GM08714 (cell line): ENCODE measurements around the gene PERCC1.
A peak's percentile ranks its signal among the peaks of the same experiment; 100 is the strongest.
"Not testable (repeated sequence)": the region's sequence is repeated elsewhere in the genome, so short reads cannot be mapped to it uniquely, and the experiment has no call there.

Source experiments
- H3K4me3 ChIP-seq: fragments of 200-500 bp; sonication (Bioruptor generic); 2 replicates; pipeline ENCODE4 v1.5.1; 2014; ENCODE audit warnings: mild to moderate bottlenecking, low read length, inconsistent platforms
- ZNF274 ChIP-seq: IDR thresholded peaks from 2 replicates; pipeline ENCODE4 v1.6.1; 2012; ENCODE audit warnings: mild to moderate bottlenecking, low read depth, low read length

Gene PERCC1

GRCh38 chr16:1470481-1471251 is 39.8 kb downstream of the PERCC1 start:
- TF ChIP-seq ZNF274, result no peak
- no peak overlapping the region for H3K4me3 ChIP-seq

DNA sequence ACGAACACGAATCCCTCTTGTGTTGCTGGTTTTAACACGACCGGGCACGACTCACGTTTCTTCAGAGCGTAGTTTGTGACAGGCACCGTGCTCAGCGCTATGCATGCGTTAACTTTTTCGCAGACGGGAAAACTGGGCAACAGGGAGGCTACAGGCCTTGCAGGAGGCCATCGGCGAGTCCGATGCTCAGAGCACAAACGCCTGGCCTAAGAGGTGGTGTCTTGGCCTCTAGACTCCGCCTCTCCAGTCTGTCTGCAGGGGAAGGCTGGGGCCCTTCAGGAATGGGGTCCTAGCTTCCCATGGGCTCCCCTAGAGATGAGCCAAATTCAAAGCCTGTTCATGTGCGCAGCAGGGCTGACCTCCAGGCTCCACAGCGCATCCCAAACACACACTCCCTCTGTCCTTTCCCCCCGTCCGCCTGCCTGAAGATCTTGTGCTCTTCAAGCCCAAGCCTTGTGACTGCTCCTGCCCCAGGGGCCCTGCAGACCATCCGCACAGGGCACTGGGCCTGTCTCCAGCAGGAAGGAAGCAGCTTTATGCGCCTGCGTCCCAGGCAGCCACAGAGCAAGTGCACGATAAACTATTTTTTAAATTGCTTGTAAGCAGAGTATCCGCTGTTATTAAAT is 40.8 kb downstream of the PERCC1 start:
- no peak for TF ChIP-seq ZNF274
- no peak overlapping the region for H3K4me3 ChIP-seq

- TF ChIP-seq ZNF274, result no peak
- H3K4me3 ChIP-seq, result no peak overlapping the region
Measured at GRCh38 chr16:1472974-1473373, 42.1 kb downstream of the PERCC1 start.

DNA sequence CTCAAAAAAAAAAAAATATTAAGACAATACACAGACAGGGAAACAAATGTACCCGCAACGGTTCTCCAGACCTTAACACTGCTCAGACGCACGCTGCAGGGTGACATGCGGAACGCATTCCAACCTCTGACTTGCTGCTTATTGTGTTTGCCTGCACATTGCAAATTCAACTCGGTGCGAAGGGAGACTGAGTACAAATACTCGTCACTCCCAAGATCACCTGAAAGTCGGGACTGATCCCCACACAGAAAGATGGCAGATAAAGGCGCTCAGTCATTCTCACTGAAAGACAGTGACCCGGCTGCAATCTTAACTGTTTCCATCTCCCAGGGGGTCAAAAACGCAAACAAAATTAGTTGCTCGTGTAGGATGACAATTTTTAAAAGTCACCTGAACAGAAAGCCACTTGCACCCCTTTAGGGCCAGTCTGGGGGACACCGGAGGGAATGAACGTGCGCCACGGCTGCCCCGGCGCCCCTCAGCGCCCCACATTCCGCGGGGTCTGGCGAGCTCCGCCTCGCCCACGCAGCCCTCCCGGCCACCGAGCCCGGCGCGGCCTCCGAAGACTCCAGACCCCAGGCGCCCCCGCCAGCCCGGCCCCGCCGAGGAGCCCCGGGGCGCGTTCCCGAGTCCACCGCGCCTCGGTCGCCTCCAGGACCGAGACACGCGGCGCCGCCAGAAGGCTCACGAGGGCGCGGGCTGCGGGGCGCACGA is 43.4 kb downstream of the PERCC1 start:
- TF ChIP-seq ZNF274, result no peak
- peak overlapping the region; percentile 82 for H3K4me3 ChIP-seq

DNA sequence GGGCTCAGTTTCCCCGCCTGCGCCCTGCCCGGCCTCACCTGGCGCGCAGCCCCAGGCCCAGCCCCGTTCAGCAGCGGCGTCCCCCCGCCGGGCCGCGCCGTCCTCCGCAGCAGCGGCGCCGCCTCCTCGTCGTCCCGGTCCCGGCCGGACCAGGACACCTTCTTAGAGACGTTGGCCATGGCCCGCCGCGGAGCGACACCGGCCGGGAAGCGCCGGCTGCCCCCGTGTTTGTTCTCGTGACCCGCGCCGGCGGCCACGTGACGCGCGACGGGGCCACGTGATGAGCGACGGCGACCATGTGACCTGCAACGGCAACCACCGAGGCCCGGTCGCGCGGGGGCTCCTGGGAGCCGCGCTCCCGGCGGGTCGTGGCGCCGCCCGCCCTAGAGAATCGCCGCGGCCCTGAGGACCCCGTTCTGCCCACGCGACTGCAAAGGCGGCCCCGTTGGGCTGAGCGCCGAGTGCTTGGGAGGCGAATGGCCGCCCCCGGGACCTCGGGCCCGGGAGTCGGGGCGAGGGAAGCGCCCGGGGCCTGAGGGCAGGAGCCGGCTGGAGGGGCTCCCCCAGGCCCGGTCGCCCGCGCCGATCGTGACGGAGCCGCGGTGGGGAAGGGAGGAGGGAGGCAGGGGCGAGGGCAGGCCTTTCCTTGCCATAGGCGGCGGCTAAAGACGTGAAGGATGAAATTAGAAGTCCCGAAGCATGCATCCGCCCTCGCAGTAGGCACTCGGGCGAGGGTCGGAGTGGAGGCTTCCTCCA is 44.1 kb downstream of the PERCC1 start, which contains the start of gene CLCN7:
Gene CLCN7, minus strand, starts transcription at position 233 of the 756 bp plus-strand sequence. Its CDS starts 54 bp downstream, at position 179.
- H3K4me3 ChIP-seq, result peak within 1 kb of the TSS; percentile 82
- TF ChIP-seq ZNF274, result no peak

GRCh38 chr16:1475552-1476114 is 44.8 kb downstream of the PERCC1 start:
- TF ChIP-seq ZNF274, result no peak
- peak overlapping the region; percentile 82 for H3K4me3 ChIP-seq

- TF ChIP-seq ZNF274, result no peak
- H3K4me3 ChIP-seq, result no peak overlapping the region
Measured at GRCh38 chr16:1477033-1477432, 46.2 kb downstream of the PERCC1 start.

DNA sequence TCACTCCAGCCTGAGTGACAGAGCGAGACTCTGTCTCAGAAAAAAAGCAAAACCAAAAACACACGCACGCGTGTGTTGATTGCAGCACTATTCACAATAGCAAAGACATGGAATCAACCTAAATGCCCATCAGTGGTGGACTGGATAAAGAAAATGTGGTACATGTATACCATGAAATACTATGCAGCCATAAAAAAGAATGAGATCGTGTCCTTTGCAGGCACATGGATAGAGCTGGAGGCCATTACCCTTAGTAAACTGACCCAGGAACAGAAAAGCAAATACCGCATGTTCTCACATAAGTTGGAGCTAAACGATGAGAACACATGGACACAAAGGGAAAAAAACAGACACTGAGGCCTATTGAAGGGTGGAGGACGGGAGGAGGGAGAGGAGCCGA is 48.1 kb downstream of the PERCC1 start:
- not testable (repeated sequence) for H3K4me3 ChIP-seq

GRCh38 chr16:1481906-1482835 is 51.3 kb downstream of the PERCC1 start:
- H3K4me3 ChIP-seq, result no peak overlapping the region
- no peak for TF ChIP-seq ZNF274
